Medulla oblongata (tissue), 1 donor: ENCODE measurements around the gene COL1A2.

Experiments
- DNase-seq: peaks from one replicate; pipeline ENCODE4 v3.0.0-alpha.2; 2015; ENCODE audit errors: extremely low spot score

Gene COL1A2

GRCh38 chr7:94434042-94434441, 39.3 kb downstream of the COL1A2 start:
- no peak for DNase-seq

GRCh38 chr7:94436018-94436604, 41.4 kb downstream of the COL1A2 start:
- peak; percentile 85 for DNase-seq

- DNase-seq = no peak
Measured at GRCh38 chr7:94436700-94437099, 42.0 kb downstream of the COL1A2 start.

GRCh38 chr7:94439893-94440381, 45.2 kb downstream of the COL1A2 start:
- no peak for DNase-seq

- DNase-seq = no peak
Measured at GRCh38 chr7:94440451-94441039, 45.9 kb downstream of the COL1A2 start.

- DNase-seq = no peak
Measured at GRCh38 chr7:94441138-94441537, 46.4 kb downstream of the COL1A2 start.

GRCh38 chr7:94442639-94443038, 47.9 kb downstream of the COL1A2 start:
- no peak for DNase-seq

GRCh38 chr7:94444813-94445212, 50.1 kb downstream of the COL1A2 start:
- DNase-seq = no peak

- DNase-seq = no peak
Measured at GRCh38 chr7:94445696-94446194, 51.0 kb downstream of the COL1A2 start.

GRCh38 chr7:94446308-94446707, 51.6 kb downstream of the COL1A2 start:
- no peak for DNase-seq

GRCh38 chr7:94449151-94449725, 54.5 kb downstream of the COL1A2 start:
- peak; percentile 56 for DNase-seq

- DNase-seq = no peak
Measured at GRCh38 chr7:94450044-94450697, 55.5 kb downstream of the COL1A2 start.

GRCh38 chr7:94451187-94451586, 56.5 kb downstream of the COL1A2 start:
- DNase-seq = no peak

- no peak for DNase-seq
Measured at GRCh38 chr7:94452239-94452638, 57.5 kb downstream of the COL1A2 start.

- DNase-seq = no peak
Measured at GRCh38 chr7:94453898-94454297, 59.2 kb downstream of the COL1A2 start.

GRCh38 chr7:94458041-94458440, 63.3 kb downstream of the COL1A2 start:
- no peak for DNase-seq

- DNase-seq = no peak
Measured at GRCh38 chr7:94466516-94466915, 71.8 kb downstream of the COL1A2 start.

GRCh38 chr7:94471604-94472003, 76.9 kb downstream of the COL1A2 start:
- no peak for DNase-seq

GRCh38 chr7:94472608-94473007, 77.9 kb downstream of the COL1A2 start:
- no peak for DNase-seq

- DNase-seq = no peak
Measured at GRCh38 chr7:94476251-94476840, 81.7 kb downstream of the COL1A2 start.

- DNase-seq = no peak
Measured at GRCh38 chr7:94477878-94478277, 83.2 kb downstream of the COL1A2 start.

- no peak for DNase-seq
Measured at GRCh38 chr7:94478648-94479214, 84.0 kb downstream of the COL1A2 start.
